HepG2 (cell line): Measurements from ENCODE around the gene CEACAM16.

Experiments
- CTCF ChIP-seq: sonication (generic); formaldehyde crosslinking; IDR thresholded peaks from 2 replicates; pipeline ENCODE4 v1.5.0; 2020; ENCODE audit warnings: mild to moderate bottlenecking, missing genetic modification reagents, moderate library complexity
- MAX ChIP-seq: IDR thresholded peaks from 2 replicates; pipeline ENCODE4 v1.6.1; 2012; ENCODE audit warnings: inconsistent platforms

DNA sequence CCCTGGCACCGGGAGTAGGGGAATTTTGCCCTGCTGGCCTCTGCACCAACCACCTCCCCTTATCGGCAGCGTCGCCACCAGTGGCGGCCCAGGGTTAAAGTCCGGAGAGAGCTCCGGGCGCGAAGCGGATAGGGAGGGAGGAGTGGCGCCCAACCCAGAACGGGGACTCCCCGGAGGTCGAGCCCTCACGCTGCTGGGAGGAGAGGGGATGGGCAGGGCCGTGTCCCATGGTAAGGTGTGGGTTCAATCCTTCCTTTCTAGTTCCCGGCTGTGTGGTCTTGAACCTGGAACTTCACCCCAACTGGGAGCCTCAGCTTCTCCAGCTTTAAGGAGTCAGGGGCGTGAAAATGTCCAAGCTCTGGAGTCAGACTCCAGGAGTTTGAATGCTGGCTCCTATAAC is 26.3 kb downstream of the CEACAM16 start:
- TF ChIP-seq MAX (peak; percentile 48; the same call in 1 of the 2 replicates), CTCF (peak; percentile 41)
